SU-DHL-6 (cell line): ENCODE measurements around the gene TTC9B.

Experiments used
- EZH2phosphoT487 ChIP-seq: fragments of 200-600 bp; sonication (generic), shearing (Covaris generic); conservative IDR thresholded peaks from 2 replicates; pipeline ENCODE4 v1.6.1; 2018; ENCODE audit warnings: mild to moderate bottlenecking, antibody characterized with exemption, low read length, moderate library complexity, mixed read lengths
- TF ChIP-seq, protein P1 (sequence below): fragments of 200-600 bp; sonication (generic); IDR thresholded peaks from one replicate; pipeline ENCODE4 v1.5.1; 2017; ENCODE audit warnings: antibody characterized with exemption, mild to moderate bottlenecking, low read length, moderate library complexity; ENCODE audit not compliant: insufficient read depth, poor library complexity, severe bottlenecking

DNA sequence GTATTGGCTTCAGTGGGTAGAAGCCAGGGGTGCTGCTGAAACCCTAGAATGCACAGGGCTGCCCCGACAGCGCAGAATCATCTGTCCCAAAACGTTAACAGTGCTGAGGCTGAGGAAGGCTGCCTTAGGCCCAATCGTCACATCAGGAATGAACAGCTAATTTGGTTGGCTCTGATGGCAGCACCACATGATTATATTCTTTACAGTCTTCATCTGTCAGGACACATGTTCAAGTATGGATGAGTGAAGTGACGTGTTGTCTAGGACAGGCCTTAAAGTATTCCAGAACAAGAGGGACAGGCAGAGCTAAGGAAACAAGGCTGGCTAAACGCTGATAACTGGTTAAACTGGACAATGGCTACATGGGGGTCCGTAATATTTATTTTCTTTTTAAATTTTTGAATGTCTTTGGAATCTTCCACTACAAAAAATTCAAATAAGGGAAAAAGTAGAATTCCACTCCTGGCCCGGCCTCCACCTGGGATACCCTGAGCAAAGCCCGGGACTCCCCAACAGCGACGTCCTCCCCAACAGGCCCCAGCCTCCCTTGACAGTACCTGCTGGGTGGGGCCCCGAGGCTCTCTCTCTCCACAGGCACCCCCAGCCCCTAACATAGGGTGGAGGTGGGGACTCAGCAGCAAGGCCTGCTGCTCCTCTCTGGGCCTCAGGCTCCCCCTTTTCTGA, 23.1 kb upstream of the TTC9B start:
- TF ChIP-seq, protein P1, sequence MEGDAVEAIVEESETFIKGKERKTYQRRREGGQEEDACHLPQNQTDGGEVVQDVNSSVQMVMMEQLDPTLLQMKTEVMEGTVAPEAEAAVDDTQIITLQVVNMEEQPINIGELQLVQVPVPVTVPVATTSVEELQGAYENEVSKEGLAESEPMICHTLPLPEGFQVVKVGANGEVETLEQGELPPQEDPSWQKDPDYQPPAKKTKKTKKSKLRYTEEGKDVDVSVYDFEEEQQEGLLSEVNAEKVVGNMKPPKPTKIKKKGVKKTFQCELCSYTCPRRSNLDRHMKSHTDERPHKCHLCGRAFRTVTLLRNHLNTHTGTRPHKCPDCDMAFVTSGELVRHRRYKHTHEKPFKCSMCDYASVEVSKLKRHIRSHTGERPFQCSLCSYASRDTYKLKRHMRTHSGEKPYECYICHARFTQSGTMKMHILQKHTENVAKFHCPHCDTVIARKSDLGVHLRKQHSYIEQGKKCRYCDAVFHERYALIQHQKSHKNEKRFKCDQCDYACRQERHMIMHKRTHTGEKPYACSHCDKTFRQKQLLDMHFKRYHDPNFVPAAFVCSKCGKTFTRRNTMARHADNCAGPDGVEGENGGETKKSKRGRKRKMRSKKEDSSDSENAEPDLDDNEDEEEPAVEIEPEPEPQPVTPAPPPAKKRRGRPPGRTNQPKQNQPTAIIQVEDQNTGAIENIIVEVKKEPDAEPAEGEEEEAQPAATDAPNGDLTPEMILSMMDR: no peak
- TF ChIP-seq EZH2phosphoT487: no peak
